ENCODE data around the gene RBFOX2.
"Not testable (repeated sequence)": the region's sequence is repeated elsewhere in the genome, so short reads cannot be mapped to it uniquely, and the experiment has no call there.

The RBFOX2 gene

DNA sequence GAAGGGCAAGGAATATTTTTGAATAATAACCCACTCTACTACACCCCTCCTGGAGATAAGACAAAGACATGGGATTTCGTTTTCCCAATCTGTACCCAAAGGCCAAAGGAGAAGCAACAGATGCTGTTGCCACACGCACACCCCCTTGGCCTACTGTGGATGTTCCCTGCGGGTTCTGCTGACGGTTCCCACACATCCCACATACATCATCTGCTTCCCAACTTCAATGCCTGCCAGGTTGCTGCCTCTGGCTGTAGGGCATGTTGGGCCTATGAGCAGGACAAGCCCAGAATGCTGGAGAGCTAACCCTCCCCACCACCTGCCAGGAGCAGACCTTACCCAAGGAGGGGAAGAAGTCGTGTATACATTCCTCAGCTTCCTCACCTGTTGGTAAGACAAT is 13.6 kb upstream of the RBFOX2 start:
- no peak for DNase-seq (ENCODE audit: low read depth)

DNA sequence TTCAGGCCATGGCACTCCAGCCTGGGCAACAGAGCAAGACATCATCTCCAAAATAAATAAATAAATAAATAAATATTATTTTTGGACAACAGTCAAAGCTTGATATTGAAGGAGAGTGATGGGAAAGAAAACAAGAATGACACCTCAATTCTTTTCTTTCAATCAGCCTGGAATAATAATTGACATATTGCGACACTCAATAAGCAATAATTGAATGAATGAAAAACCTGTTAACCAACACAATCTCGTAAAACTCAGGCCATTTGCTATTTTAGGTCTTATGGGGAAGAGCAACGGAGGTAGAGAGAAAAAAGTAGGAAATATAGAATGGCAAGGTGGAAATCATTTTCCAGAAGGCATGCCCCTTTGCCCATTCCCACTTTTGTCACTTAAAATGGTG is 10.5 kb upstream of the RBFOX2 start:
- DNase-seq (ENCODE audit: low read depth) = no peak

DNA sequence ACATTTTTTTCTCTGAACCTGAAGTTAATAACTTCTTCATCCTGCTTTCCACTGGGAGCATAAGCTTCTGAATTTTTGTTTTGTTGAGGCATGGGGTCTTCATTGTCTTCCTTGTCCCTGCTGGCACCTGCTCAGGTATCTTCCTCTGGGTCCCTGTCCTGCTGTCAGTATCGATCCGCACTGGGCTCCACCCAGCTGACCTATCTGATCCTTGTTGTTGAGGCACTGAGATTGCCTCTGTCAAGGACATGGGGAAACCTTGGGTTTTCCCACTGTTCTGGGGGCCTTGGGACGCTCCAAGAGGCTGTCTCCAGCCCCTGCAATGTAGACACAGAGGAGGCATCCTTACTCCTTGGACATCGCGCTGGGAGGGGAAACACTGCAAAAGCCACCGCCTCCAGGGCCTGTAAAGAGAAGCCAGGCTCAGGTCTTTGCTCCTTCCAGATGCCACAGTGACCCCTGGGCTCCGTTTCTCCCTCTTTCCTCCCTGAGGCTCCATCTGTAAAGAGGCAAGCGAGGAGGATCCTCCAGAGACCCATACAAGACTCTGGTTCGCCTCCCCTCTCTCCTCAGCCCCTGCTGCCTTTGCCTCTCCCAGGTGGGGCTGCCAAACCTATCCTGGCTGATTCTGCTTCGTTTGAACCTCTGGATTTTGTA is 8.6 kb upstream of the RBFOX2 start:
- DNase-seq (ENCODE audit: low read depth) = no peak

DNA sequence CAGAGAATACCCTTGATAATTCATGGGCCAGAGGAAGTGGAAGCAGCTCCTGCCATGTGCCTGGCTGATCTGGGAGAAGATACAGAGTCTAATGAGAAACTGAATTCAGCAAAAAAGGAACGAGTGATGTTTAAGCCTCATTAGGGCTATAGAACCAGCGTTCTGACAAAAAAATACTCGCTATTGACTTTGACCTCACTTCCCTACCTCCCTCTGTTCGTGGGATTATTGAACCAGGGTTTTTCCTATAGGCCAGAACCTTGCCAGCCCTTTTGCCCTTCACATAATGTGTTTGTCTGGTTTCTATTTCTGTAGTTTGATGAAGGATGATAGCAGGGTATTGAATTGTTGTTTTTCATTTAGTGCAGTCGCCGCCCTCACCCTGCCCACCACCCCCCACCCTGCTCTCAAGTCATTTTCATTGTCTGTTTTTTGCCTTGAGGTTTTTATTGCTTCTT is 7.6 kb upstream of the RBFOX2 start:
- no peak for DNase-seq (ENCODE audit: low read depth)

DNA sequence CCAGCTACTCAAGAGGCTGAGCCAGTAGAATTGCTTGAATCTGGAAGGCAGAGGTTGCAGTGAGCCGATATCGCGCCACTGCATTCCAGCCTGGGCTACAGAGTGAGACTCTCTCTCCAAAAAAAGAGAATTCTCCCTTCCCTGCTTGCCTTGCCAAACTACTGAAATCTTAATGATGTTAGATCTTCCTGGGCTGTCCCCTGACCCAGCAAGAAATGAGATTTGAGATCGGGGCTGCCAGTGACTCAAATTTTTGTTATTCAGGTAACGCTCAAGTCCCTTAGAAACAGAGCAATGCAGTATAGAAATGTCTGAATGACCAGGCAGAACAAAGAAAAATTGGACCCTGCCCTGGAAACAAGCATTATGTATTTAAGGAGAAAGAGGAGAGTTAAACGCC is 4.0 kb upstream of the RBFOX2 start:
- no peak for DNase-seq (ENCODE audit: low read depth)

DNA sequence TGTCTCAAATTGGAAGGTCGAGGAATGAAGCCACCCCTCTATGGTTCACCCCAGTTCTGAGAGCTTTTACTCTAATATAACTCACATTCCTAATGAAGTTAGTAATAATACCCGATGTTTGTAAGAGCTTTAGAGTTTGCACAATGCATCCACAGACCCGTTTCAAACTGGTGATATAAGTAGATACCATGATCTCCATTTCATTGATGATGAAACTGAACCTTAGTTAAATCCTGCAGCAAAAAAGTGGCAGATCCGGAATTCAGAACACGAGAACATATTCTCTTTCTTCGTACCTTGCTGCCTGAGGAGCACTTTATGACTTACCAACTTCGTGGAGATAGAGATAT is 757 bp upstream of the RBFOX2 start:
- no peak for DNase-seq (ENCODE audit: low read depth)

DNA sequence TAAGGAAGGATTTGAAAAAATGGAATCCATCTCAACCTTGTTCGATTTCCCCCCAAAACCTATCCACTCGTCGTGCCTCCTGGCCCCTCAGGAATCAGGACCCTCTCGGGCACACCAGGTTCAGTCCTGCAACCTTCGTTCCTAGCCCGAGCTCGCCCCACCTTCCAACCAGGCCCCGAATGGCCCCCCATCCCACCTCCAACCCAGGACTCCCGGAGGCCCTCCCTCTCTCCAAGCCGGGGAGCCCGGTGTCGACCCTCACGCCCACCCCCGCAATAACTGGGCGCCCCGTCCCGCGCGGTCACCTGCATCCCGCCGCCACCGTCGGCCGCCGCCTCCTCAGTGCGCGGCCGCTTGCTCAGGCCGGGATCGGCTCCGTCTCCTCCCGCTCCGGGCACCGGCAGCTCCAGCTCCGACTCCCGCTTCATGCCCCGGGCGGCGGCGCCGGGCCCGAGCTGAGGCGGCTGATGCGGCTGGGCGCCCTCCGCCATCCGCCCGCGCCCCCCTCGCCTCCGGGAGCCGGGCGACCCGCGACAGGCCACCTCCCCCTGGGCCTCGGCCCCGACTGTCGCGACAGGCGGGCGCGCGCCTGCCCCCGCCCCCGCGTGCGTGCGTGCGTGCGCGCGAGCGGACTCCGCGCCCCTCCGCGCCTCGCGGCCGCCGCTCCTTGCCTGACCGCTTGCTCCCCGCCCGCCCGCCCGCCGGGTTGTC is 534 bp downstream of the RBFOX2 start:
- no peak for DNase-seq (ENCODE audit: low read depth)

DNA sequence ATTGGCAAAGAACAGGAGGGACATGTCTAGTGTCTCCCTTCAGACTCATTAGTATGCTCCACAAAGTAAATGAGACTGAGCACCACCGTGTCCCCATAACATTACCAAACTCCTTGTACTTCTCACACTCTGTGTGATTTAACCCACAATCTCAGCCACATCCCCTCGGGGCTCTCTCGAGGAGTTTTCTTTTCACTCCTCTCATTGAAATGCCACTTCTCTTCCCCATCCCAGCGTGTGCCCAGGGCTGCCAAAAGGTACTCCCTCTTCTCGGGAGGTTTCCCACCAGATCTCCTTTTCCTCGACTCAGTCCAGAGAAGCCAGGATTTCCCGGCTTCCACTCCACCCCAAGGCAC is 1.1 kb downstream of the RBFOX2 start:
- no peak for DNase-seq (ENCODE audit: low read depth)

DNA sequence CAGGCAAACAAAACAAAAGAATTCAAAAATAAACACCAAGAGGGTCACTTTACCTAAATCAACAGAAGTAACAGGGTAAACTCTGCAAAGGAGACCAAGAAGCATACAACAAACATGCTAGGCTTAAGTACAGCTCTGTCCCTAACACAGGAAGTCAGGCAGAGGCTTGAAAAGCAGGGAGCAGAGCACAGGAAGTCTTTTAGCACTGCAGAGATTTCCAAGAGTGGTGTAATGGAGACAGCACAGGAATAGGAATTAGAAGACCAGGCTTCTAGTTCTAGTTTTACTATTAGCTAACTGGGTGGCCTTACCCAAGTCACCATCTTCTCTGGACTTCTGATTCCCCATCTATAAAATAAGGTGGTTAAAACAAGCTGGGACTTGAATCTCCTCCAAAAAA is 1.9 kb downstream of the RBFOX2 start:
- no peak for DNase-seq (ENCODE audit: low read depth)

DNA sequence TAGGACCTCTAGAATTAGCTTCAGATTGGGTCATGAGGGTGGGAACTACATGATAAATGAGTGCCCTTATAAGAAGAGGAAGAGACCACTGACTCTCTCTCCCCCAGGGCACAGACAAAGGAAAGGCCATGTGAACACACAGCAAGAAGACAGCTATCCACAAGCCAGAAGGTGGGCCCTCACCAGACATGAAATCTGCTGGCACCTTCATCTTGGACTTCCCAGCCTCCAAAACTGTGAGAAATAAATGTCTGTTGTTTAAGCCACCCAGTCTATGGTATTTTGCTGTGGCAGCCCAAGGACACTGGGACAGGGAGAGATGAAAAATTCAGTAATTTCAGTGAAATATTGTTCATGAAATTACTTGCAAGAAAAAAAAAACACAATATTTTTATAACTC is 5.9 kb downstream of the RBFOX2 start:
- no peak for DNase-seq (ENCODE audit: low read depth)

DNA sequence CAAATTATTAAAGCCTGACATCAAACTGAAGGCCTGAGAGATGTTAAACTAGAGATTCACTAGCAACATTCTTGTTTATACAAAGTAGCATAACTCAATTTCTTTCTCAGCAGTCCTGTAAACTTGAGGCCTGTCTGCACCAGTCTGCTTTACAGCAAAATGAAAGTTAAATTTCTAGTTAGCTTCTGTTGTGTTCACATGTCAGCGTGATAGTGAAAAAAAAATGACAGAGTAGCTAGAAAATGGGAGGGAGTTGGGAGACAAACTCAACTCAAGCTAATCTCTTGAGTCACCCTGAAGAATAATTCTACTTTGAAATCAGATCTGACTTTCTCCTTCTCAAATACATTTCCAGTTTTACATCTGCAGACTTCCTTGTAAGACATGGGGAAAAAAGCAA is 6.5 kb downstream of the RBFOX2 start:
- DNase-seq (ENCODE audit: low read depth) = no peak

DNA sequence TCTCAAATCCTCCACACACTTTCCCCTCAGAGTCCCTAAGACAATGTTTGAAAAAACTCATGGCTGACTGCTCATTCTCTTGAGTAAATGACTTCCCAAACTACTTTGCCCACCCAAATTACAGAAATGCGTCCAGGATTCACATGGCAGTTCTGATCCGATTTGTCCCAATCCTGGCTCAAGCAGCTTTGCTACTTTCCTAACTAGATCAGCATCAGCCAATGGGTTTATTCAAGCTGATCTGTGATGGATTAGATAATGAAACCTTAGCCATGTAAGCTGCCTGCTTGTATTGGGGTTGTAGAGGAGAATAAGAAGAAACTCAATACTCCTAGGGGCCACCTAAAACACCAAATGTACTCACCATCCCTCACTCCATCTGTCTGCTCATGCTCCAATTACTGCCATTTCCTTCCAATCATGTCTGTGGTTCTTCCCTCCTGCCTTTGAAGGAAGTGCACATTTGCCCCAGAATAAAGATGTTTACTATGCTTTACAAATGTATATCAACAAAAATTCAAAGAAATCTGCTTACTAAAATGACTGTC is 6.9 kb downstream of the RBFOX2 start:
- DNase-seq (ENCODE audit: low read depth) = no peak

DNA sequence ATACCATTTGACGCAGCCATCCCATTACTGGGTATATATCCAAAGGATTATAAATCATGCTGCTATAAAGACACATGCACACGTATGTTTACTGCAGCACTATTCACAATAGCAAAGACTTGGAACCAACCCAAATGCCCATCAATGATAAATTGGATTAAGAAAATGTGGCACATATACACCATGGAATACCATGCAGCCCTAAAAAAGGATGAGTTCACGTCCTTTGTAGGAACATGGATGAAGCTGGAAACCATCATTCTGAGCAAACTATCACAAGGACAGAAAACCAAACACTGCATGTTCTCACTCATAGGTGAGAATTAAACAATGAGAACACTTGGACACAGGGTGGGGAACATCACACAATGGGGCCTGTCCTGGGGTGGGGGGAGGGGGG is 7.8 kb downstream of the RBFOX2 start:
- DNase-seq (ENCODE audit: low read depth) = not testable (repeated sequence)

DNA sequence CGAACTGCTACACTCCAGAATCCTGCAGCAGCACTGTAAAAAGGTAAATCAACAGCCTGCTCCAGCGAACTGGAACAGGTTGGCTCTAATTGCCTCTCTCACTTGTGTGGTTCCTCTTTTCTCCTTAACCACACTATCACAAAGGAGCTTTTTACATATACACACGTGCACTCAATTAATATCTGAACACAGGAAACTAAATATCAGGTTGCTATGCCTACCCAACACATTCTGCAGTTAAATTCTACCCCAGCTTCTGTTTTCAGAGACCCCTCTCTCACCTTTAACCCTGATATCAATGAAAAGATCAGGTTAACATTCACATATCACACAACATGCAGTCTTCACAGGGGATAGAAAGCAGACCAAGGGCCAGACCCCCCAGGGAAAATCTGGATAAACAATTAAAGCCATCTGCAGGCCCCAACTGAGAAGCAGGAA is 11.0 kb downstream of the RBFOX2 start:
- no peak for DNase-seq (ENCODE audit: low read depth)

DNA sequence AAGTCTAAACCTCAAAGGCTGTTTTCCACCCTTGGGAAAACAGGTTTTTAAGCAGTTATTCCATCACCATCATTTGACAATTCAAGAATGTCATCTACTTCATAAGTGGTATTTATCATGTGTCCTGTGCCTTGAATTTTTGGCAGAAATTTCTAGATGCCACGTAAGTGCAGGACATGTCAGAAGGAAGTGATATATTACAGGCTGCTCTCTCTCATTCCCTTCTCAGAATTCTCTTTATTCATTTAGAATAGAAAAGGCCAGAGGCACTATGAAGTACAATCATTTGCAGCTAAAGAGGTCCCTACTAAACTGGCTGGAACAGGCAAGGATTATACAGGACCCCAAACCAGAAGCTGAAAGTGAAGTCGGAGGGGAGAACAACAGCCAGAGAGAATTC is 11.9 kb downstream of the RBFOX2 start:
- no peak for DNase-seq (ENCODE audit: low read depth)

DNA sequence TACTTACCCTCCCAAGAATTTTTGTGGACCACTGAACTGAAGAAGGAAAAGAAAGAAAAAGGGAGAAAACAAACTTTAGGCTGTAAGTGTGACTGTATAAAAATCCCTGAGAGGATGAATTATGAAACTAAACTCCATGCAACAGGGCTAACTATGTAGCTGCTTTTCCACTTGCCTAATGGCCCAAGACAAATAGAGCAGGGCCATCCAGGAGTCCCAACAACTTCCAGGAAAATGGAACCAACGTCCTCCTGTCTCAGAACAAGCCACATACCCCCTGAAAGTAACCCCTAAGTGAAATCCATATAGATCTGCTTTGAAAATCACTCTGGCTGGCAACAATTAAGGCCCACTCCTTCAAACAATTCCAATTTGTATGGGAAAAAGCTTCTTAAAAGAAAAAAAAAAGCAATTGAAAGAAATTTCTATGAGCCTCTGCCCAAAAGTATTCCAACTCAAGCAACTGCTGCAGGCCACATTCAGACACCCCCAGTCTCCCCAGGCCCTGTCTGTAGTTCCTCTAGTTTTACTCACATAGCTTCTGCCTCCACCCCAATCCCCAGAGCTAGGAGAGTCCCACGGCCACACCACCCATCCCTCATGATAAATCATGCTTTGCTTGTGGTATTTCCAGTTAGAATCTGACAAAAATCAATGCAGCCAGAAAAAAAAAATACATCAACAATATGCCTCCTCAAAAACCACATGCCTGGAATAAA is 12.7 kb downstream of the RBFOX2 start:
- DNase-seq (ENCODE audit: low read depth) = no peak

DNA sequence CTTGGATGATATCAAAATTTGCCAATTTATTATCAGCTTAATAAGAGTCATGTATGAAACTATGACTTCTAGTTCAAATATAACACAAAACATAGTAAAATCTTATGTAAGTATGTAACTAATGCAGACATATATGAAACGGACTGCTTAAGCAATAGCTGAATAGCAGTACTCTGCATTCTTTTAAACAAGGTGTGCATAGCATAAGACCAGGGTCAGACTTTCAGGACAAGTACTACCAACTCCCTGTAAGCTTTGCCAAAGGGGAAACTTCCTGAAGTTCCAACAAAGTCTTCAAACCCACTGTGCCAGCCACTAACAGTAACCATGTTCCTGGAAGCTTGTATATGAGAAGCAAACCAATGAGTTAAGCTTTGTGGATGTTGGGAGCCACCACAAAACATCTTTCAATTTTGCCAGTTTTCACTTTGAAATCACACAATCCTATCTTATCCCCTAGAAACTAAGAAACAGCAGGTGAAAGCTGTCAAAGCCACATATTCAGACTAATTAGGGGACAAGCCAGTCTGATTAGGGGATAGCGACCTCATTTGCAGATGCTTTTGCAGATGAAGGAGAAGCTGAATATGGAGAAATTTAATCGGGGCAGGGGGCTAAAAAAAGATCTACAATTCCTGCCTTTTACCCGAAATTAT is 13.3 kb downstream of the RBFOX2 start:
- no peak for DNase-seq (ENCODE audit: low read depth)

DNA sequence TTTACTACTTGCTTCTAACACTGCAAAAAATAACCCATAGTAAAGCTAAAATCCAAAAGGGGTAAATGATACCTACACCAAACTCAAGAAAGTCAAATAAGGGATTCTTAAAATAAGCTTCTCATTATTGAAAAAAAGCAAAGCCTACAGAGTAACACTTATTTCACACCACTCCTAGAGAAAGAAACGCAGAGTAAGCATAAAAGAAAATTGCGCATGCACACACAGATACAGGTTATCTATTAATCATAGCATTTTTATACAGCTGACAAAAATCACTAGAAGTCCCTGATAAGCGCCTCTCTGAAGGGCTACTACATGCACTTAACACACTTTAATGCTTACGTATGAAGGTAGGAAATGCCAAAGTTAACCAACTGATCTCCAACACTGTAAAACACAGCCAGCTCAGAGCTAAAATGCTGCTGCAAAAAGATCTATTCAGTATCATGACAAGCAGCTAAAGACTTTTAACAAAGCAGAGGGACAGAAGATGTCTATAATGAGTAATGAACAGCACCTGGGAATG is 14.0 kb downstream of the RBFOX2 start:
- no peak for DNase-seq (ENCODE audit: low read depth)

DNA sequence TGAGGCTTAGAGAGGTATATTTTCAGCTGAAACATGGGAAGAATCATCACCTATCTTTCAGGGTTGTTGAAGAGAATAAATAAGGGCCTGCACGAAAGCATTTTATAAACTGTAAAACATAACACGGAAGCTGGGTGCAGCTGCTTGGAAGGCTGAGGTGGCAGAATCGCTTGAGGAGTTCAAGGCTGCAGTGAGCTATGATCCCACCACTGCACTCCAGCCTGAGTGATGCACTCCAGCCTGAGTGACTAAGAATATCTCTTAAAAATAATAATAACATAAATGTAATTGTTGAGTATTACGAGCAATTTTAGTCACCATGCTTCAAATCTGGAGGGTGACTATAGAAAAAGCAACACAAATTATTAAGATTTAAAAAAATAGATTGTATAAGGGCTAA is 16.3 kb downstream of the RBFOX2 start:
- no peak for DNase-seq (ENCODE audit: low read depth)

DNA sequence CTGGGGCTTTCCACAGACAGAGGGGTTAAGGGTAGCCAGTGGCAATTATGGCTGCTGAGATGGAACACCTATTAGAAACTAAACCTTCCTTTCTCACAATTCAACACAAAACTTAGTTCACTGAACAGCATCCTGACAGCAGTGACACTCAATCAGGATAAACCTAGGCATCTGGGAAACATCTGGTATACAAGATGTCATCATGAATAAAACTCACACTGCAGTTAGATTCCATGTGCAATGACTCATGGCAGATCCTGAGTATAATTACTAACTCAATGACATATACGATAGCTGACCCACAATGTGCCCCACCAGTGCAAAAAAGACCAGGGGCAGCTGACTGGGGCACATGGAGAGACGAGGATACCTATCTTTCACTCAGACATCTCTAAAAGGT is 17.7 kb downstream of the RBFOX2 start:
- no peak for DNase-seq (ENCODE audit: low read depth)

DNA sequence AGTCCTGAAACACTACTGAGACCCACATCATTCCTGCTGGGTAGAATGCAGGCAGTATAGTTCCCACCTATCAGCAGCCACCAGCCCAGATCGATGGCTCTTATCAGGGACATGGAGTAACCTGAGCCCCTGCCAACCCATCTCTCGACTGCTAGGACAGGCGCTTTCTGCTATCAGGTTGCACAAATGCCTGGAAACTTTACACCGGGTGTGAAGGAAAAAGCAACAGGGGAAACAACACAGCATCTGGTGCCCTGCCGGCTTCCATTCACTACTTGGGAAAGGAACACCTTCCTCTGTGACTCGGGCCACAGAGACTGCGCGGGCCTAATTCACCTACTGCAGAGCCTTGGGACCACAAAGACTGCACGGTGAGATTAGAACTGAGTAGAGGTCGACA is 18.5 kb downstream of the RBFOX2 start:
- no peak for DNase-seq (ENCODE audit: low read depth)

DNA sequence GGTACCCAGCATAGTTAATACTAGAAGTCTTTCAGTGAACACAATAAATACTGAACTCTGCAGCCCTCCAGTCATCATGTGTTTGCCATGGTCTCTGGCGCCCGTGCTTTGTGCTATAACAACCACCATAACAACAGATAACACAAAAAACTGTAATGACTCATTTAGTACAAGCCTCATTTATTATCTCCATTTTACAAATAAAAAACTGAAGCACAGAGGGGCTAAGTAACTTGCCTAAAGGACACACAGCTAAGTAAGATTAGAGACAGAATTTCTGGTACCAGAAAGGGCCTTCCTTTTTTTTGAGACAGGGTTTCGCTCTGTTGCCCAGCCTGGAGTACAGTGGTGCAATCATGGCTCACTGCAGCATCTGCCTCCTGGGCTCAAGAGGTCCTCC is 19.5 kb downstream of the RBFOX2 start:
- DNase-seq (ENCODE audit: low read depth) = no peak
